Measurements from ENCODE around the gene MNX1. TPM values are rescaled to one million over a fixed set of nuclear protein-coding genes. Genes with fewer than 3 reads are reported as not detected.

Gene MNX1
- total and polyA plus RNA-seq, 2 of the 4 experiments (the other 2 are of a cell fraction), result not detected

GRCh38 chr7:157041004-157041403, 30.5 kb upstream of the MNX1 start:
- peaks cover 6% of the 10 kb centered on the region for H3K9me3 ChIP-seq (ENCODE audit: control insufficient read depth, insufficient read depth, low read length)
- H3K56ac ChIP-seq (ENCODE audit: extremely low read depth, insufficient read depth, low read length), result no peak overlapping the region
- no peak overlapping the region for H2BK120ac ChIP-seq (ENCODE audit: low read depth, low read length)
- no peak overlapping the region for H2BK15ac ChIP-seq (ENCODE audit: low read depth, low read length)
- TF ChIP-seq RCOR1 (IDR thresholded peaks at IDR 0.05; ENCODE audit: insufficient replicate concordance, low read length) (no peak), SMC3 (IDR thresholded peaks at IDR 0.05; ENCODE audit: low read depth, low read length) (no peak), ELK1 (IDR thresholded peaks at IDR 0.05; ENCODE audit: borderline replicate concordance, low read depth, low read length) (no peak), CHD1 (IDR thresholded peaks at IDR 0.05; ENCODE audit: low read depth, low read length) (no peak), RFX5 (IDR thresholded peaks at IDR 0.05; ENCODE audit: low read depth, low read length) (no peak), MAFK (IDR thresholded peaks at IDR 0.05; ENCODE audit: low read depth, low read length) (no peak), CTCF (conservative IDR thresholded peaks at IDR 0.05; ENCODE audit: low read depth, low read length) (no peak), MXI1 (IDR thresholded peaks at IDR 0.05; ENCODE audit: borderline replicate concordance, low read depth, low read length) (no peak), FOS (IDR thresholded peaks at IDR 0.05; ENCODE audit: low read depth, low read length) (no peak), RAD21 (IDR thresholded peaks at IDR 0.05; ENCODE audit: low read length) (no peak), MAZ (IDR thresholded peaks at IDR 0.05; ENCODE audit: borderline replicate concordance, low read depth, low read length) (no peak), BHLHE40 (IDR thresholded peaks at IDR 0.05; ENCODE audit: low read depth, low read length) (no peak), POLR2A (IDR thresholded peaks at IDR 0.05; ENCODE audit: low read depth, low read length) (no peak), CEBPB (IDR thresholded peaks at IDR 0.05; ENCODE audit: low read depth, low read length) (no peak), NFE2L2 (IDR thresholded peaks at IDR 0.05; ENCODE audit: low read depth, low read length) (no peak), USF2 (IDR thresholded peaks at IDR 0.05; ENCODE audit: low read depth, low read length) (no peak)
- H3K18ac ChIP-seq (ENCODE audit: low read depth, low read length), result no peak overlapping the region
- intact Hi-C loops (cut with micrococcal nuclease), result no loop called here
- no peak for ATAC-seq (ENCODE audit: low read depth)
- no peak overlapping the region for H3K27ac ChIP-seq (ENCODE audit: insufficient read depth, low read length)
- peak; percentile 5 for DNase-seq
- H3K4ac ChIP-seq (ENCODE audit: low read depth, low read length), result no peak overlapping the region
- BruUV-seq (replicated peaks), result no TSS peak
- no peak overlapping the region for H2BK5ac ChIP-seq (ENCODE audit: low read depth, low read length, poor library complexity, severe bottlenecking)
- in situ Hi-C loops (cut with MboI; ENCODE audit: low sequenced_read_pairs), result no loop called here
- H3K36me3 ChIP-seq (ENCODE audit: control insufficient read depth, insufficient read depth, low read length), result no peaks in the 10 kb centered on the region
- H3K23ac ChIP-seq (ENCODE audit: low read depth, low read length), result no peak overlapping the region
- no peaks in the 10 kb centered on the region for H3K79me1 ChIP-seq (ENCODE audit: low read depth in 1 of 2, low read length in 2 of 2)
- H4K8ac ChIP-seq (ENCODE audit: low read depth in 2 of 2, low read length in 2 of 2), result no peak overlapping the region
- ChIA-PET CTCF (no interaction called here), POLR2A (ENCODE audit: unreplicated experiment) (no interaction called here)
- H3K27me3 ChIP-seq (ENCODE audit: control insufficient read depth, insufficient read depth, low read length), result peaks cover 18% of the 10 kb centered on the region
- H4K20me1 ChIP-seq (ENCODE audit: insufficient read depth, low read length), result no peaks in the 10 kb centered on the region
- H4K5ac ChIP-seq (ENCODE audit: low read depth, low read length), result no peak overlapping the region
- H3K4me2 ChIP-seq (ENCODE audit: low read depth, low read length), result peak overlapping the region; percentile 1; the same call in 1 of the 2 replicates
- H4K91ac ChIP-seq (ENCODE audit: insufficient read depth, low read depth, low read length), result no peak overlapping the region
- no peak overlapping the region for H3K4me3 ChIP-seq (ENCODE audit: insufficient read depth, low read depth, low read length)
- H3K9me1 ChIP-seq (ENCODE audit: insufficient read depth, low read length), result no peaks in the 10 kb centered on the region
- H2AK9ac ChIP-seq (replicated peaks; ENCODE audit: low read depth, low read length, poor library complexity), result no peak overlapping the region
- H3K4me1 ChIP-seq (ENCODE audit: control insufficient read depth, insufficient read depth, low read length), result no peaks in the 10 kb centered on the region
- H3K14ac ChIP-seq (replicated peaks; ENCODE audit: low read depth, low read length), result no peak overlapping the region
- 0% methylated on average over 2 of the region's 13 CpGs; no CpG with 5 or more reads in 1 of the 2 experiments for WGBS, 2 experiments (ENCODE audit: extremely low coverage in 2 of 2, insufficient read length in 1 of 2)
- H2AFZ ChIP-seq (replicated peaks; ENCODE audit: low read length, poor library complexity), result peak overlapping the region; percentile 2
- no peak overlapping the region for H3K9ac ChIP-seq (ENCODE audit: low read depth, low read length)
- no peak overlapping the region for H2AK5ac ChIP-seq (ENCODE audit: low read depth, low read length)
- dilution Hi-C loops (cut with HindIII; ENCODE audit: low sequenced_read_pairs, unreplicated experiment), result no loop called here
- no peak overlapping the region for H2BK20ac ChIP-seq (ENCODE audit: low read depth, low read length)

Data from IMR-90 (cell line).